Measurements from ENCODE around the gene SUZ12.
"Not testable (repeated sequence)": the region's sequence is repeated elsewhere in the genome, so short reads cannot be mapped to it uniquely, and the experiment has no call there.

The SUZ12 gene

GRCh38 chr17:32042266-32042665, 105.5 kb downstream of the SUZ12 start:
- DNase-seq: not testable (repeated sequence)

- not testable (repeated sequence) for DNase-seq
Observed at GRCh38 chr17:32045611-32046010, 108.8 kb downstream of the SUZ12 start.

- not testable (repeated sequence) for DNase-seq
Observed at GRCh38 chr17:32047663-32048062, 110.9 kb downstream of the SUZ12 start.
